ENCODE results near the gene MRPL14. TPM values are rescaled to one million over a fixed set of nuclear protein-coding genes. Genes with fewer than 3 reads are reported as not detected.

The MRPL14 gene
- total and polyA plus RNA-seq, 2 of the 8 experiments (the other 6 are each of a cell fraction or from before 2014, with no cell fraction given): 82.0 to 97.1 TPM

- TF ChIP-seq CTCF (IDR thresholded peaks at IDR 0.05; ENCODE audit: control extremely low read depth in 1 of 3, insufficient read depth in 1 of 3, low read depth in 1 of 3, low read length in 3 of 3): no peak
- TF ChIP-seq MAFK (IDR thresholded peaks at IDR 0.05; ENCODE audit: low read depth, low read length): no peak
- no peak for TF ChIP-seq MAX (IDR thresholded peaks at IDR 0.05)
- TF ChIP-seq SP4 (IDR thresholded peaks at IDR 0.05; ENCODE audit: low read length): no peak
- no peak for TF ChIP-seq EZH2 (IDR thresholded peaks at IDR 0.05; ENCODE audit: low read depth, low read length, severe bottlenecking)
Measured at GRCh38 chr6:44105146-44105545, 22.1 kb downstream of the MRPL14 start (continued).
